Measurements from ENCODE around the gene CSRP2. TPM values are rescaled to one million over a fixed set of nuclear protein-coding genes. Genes with fewer than 3 reads are reported as not detected.
A peak's percentile ranks its signal among the peaks of the same experiment; 100 is the strongest.

The CSRP2 gene
- total RNA-seq, 1 donor from 2014 or later: 28.5 TPM

GRCh38 chr12:76879710-76880518 lies 1.1 kb upstream of the CSRP2 start:
- H3K4me1 ChIP-seq: no peaks in the 10 kb centered on the region
- ATAC-seq (no peak), DNase-seq (no peak)
- intact Hi-C loops (cut with DNase I): no loop called here
- TF ChIP-seq CTCF (IDR thresholded peaks at IDR 0.05): no peak
- no peaks in the 10 kb centered on the region for H3K27me3 ChIP-seq
- H3K9me3 ChIP-seq: no peaks in the 10 kb centered on the region
- peak overlapping the region; percentile 90 for H3K27ac ChIP-seq
- peak overlapping the region; percentile 75 for H3K4me3 ChIP-seq
- H3K36me3 ChIP-seq: no peaks in the 10 kb centered on the region

- Histone ChIP-seq H3K27ac (peak overlapping the region; percentile 90), H3K9me3 (no peaks in the 10 kb centered on the region), H3K27me3 (no peaks in the 10 kb centered on the region), H3K4me3 (peak overlapping the region; percentile 75), H3K36me3 (no peaks in the 10 kb centered on the region), H3K4me1 (no peaks in the 10 kb centered on the region)
- peak; percentile 23 for TF ChIP-seq CTCF (IDR thresholded peaks at IDR 0.05)
- intact Hi-C loops (cut with DNase I): no loop called here
- peak; percentile 20 for ATAC-seq
- no peak for DNase-seq
Measured at GRCh38 chr12:76878099-76878898, 520 bp downstream of the CSRP2 start.

GRCh38 chr12:76876696-76877229 lies 2.1 kb downstream of the CSRP2 start:
- H3K27ac ChIP-seq: no peak overlapping the region
- no peaks in the 10 kb centered on the region for H3K36me3 ChIP-seq
- intact Hi-C loops (cut with DNase I): no loop called here
- H3K4me3 ChIP-seq: peak overlapping the region; percentile 75
- ATAC-seq (no peak), DNase-seq (no peak)
- no peak for TF ChIP-seq CTCF (IDR thresholded peaks at IDR 0.05)
- H3K9me3 ChIP-seq: no peaks in the 10 kb centered on the region
- H3K27me3 ChIP-seq: no peaks in the 10 kb centered on the region
- H3K4me1 ChIP-seq: no peaks in the 10 kb centered on the region

DNA sequence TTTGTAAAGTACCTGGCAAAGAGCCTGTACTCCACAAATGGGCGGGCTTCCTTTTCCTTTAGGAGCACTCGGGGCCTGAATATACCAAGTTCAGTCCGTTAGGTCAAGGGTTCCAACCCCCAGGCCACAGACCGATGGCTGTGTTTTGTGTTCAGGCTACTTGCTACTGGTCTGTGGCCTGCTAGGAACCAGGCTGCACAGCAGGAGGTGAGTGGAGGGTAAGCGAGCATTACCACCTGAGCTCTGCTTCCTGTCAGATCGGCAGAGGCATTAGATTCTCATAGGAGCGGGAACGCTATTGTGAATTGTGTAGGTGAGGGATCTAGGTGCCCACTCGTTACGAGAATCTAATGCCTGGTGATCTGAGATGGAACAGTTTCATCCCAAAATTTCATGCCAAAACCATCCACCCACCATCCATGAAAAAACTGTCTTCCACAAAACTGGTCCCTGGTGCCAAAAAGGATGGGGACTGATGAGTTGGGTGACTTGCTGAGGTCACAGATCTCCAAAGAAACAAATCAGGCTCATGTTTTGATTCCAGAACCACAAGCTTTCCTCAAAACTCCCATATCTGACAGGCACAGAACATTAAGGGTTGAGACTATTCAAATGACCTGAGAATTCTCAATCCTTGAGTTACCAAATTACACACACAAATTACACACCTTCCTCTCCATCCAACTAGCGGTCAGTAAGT lies 4.2 kb downstream of the CSRP2 start:
- Histone ChIP-seq H3K4me1 (no peaks in the 10 kb centered on the region), H3K9me3 (no peaks in the 10 kb centered on the region), H3K36me3 (no peaks in the 10 kb centered on the region), H3K4me3 (no peak overlapping the region), H3K27ac (no peak overlapping the region), H3K27me3 (no peaks in the 10 kb centered on the region)
- intact Hi-C loops (cut with DNase I): no loop called here
- DNase-seq (no peak), ATAC-seq (no peak)
- TF ChIP-seq CTCF (IDR thresholded peaks at IDR 0.05): no peak

GRCh38 chr12:76874027-76874426 lies 4.8 kb downstream of the CSRP2 start:
- ATAC-seq: no peak
- no peak for DNase-seq
- Histone ChIP-seq H3K9me3 (no peaks in the 10 kb centered on the region), H3K36me3 (no peaks in the 10 kb centered on the region), H3K4me3 (no peak overlapping the region), H3K27me3 (no peaks in the 10 kb centered on the region), H3K4me1 (no peaks in the 10 kb centered on the region), H3K27ac (no peak overlapping the region)
- TF ChIP-seq CTCF (IDR thresholded peaks at IDR 0.05): no peak
- intact Hi-C loops (cut with DNase I): no loop called here
